ENCODE measurements around the gene ULK4. TPM values are rescaled to one million over a fixed set of nuclear protein-coding genes. Genes with fewer than 3 reads are reported as not detected.
"Not testable (repeated sequence)": the region's sequence is repeated elsewhere in the genome, so short reads cannot be mapped to it uniquely, and the experiment has no call there.

ULK4 gene
- total RNA-seq, 1 donor from 2014 or later = 11.2 TPM

- DNase-seq = no peak
- no peaks in the 10 kb centered on the region for H3K9me3 ChIP-seq
- H3K4me3 ChIP-seq = no peak overlapping the region
- TF ChIP-seq CTCF (IDR thresholded peaks at IDR 0.05) = no peak
- no peaks in the 10 kb centered on the region for H3K27me3 ChIP-seq
- H3K4me1 ChIP-seq = no peaks in the 10 kb centered on the region
- ATAC-seq = no peak
- H3K36me3 ChIP-seq = no peaks in the 10 kb centered on the region
- intact Hi-C loops (cut with DNase I) = no loop called here
- no peak overlapping the region for H3K27ac ChIP-seq
Observed at GRCh38 chr3:41288785-41289184, 673.1 kb downstream of the ULK4 start.

GRCh38 chr3:41286305-41286704, 675.6 kb downstream of the ULK4 start:
- Histone ChIP-seq H3K9me3 (no peaks in the 10 kb centered on the region), H3K4me3 (no peak overlapping the region), H3K27ac (no peak overlapping the region), H3K27me3 (no peaks in the 10 kb centered on the region), H3K36me3 (no peaks in the 10 kb centered on the region), H3K4me1 (no peaks in the 10 kb centered on the region)
- no peak for TF ChIP-seq CTCF (IDR thresholded peaks at IDR 0.05)
- ATAC-seq (no peak), DNase-seq (no peak)
- intact Hi-C loops (cut with DNase I) = no loop called here

- H3K27ac ChIP-seq; H3K4me3 ChIP-seq; intact Hi-C loops (cut with DNase I); H3K9me3 ChIP-seq; H3K36me3 ChIP-seq; ATAC-seq; H3K27me3 ChIP-seq; DNase-seq; H3K4me1 ChIP-seq: not testable (repeated sequence)
Observed at GRCh38 chr3:41284934-41285333, 677.0 kb downstream of the ULK4 start.

GRCh38 chr3:41277790-41278465, 684.0 kb downstream of the ULK4 start:
- no peak for DNase-seq
- no peaks in the 10 kb centered on the region for H3K9me3 ChIP-seq
- intact Hi-C loops (cut with DNase I) = no loop called here
- no peaks in the 10 kb centered on the region for H3K27me3 ChIP-seq
- H3K36me3 ChIP-seq = no peaks in the 10 kb centered on the region
- no peak overlapping the region for H3K27ac ChIP-seq
- TF ChIP-seq CTCF (IDR thresholded peaks at IDR 0.05) = no peak
- H3K4me1 ChIP-seq = no peaks in the 10 kb centered on the region
- no peak overlapping the region for H3K4me3 ChIP-seq
- ATAC-seq = no peak

GRCh38 chr3:41276191-41276590, 685.7 kb downstream of the ULK4 start:
- DNase-seq = no peak
- Histone ChIP-seq H3K9me3 (no peaks in the 10 kb centered on the region), H3K4me3 (no peak overlapping the region), H3K36me3 (no peaks in the 10 kb centered on the region), H3K27me3 (no peaks in the 10 kb centered on the region), H3K27ac (no peak overlapping the region), H3K4me1 (no peaks in the 10 kb centered on the region)
- no peak for TF ChIP-seq CTCF (IDR thresholded peaks at IDR 0.05)
- ATAC-seq = no peak
- intact Hi-C loops (cut with DNase I) = no loop called here

GRCh38 chr3:41274944-41275668, 686.8 kb downstream of the ULK4 start:
- no peaks in the 10 kb centered on the region for H3K36me3 ChIP-seq
- no peak for DNase-seq
- H3K27me3 ChIP-seq = no peaks in the 10 kb centered on the region
- H3K4me1 ChIP-seq = no peaks in the 10 kb centered on the region
- intact Hi-C loops (cut with DNase I) = no loop called here
- H3K9me3 ChIP-seq = no peaks in the 10 kb centered on the region
- H3K4me3 ChIP-seq = no peak overlapping the region
- ATAC-seq = no peak
- H3K27ac ChIP-seq = no peak overlapping the region
- no peak for TF ChIP-seq CTCF (IDR thresholded peaks at IDR 0.05)
